ENCODE data around the gene ICE1. TPM values are rescaled to one million over a fixed set of nuclear protein-coding genes. Genes with fewer than 3 reads are reported as not detected.

The ICE1 gene
- total RNA-seq, 2 donors from 2014 or later, result 36.9 to 40.5 TPM

GRCh38 chr5:5467737-5468136, 45.3 kb downstream of the ICE1 start:
- 99 to 100% methylated on average over 2 to 4 of the region's 4 CpGs for WGBS, 2 experiments (ENCODE audit: insufficient coverage in 1 of 2, insufficient read length in 1 of 2)
- Mint-ChIP-seq H3K27ac (no peak overlapping the region), H3K4me3 (no peak overlapping the region), H3K27me3 (ENCODE audit: insufficient read depth) (no peaks in the 10 kb centered on the region), H3K4me1 (no peaks in the 10 kb centered on the region), H3K36me3 (ENCODE audit: low read depth) (peaks cover 36% of the 10 kb centered on the region), H3K9me3 (no peaks in the 10 kb centered on the region)
- no peak overlapping the region for H3K9ac ChIP-seq (ENCODE audit: extremely low read depth, low read length, poor library complexity, severe bottlenecking)
- H3K27me3 ChIP-seq (ENCODE audit: control insufficient read depth, insufficient read depth, low read length, poor library complexity, severe bottlenecking), result no peaks in the 10 kb centered on the region
- H3K4me3 ChIP-seq (ENCODE audit: low read length), result no peak overlapping the region
- peaks cover 59% of the 10 kb centered on the region for H3K36me3 ChIP-seq (ENCODE audit: control insufficient read depth, insufficient read depth, low read length)
- TF ChIP-seq CTCF (conservative IDR thresholded peaks at IDR 0.05), result no peak
- no peak overlapping the region for H3K27ac ChIP-seq (ENCODE audit: low read depth, low read length)
- H3K4me1 ChIP-seq (ENCODE audit: control insufficient read depth, insufficient read depth, low read length), result no peaks in the 10 kb centered on the region
- no peak for DNase-seq
- no peaks in the 10 kb centered on the region for H3K9me3 ChIP-seq (ENCODE audit: control insufficient read depth, low read length)

DNA sequence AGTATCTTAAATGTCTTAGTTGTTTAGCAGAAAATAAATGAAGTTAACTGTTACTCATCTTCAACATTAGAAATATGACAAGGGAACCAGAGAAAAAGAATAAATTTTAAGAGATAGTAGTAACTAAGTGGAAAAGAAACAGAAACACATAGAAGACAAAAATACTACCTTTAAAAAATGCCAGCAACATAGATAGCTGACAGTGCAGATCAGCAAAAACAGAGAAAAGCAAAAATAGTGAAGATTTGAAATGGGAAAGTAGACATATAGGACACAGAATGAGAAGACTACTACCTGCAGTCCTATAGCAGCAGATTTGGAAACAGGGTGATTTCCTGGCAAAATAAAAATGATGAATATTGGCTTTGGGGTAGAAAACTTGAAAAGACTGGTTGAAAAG, 48.5 kb downstream of the ICE1 start:
- Mint-ChIP-seq H3K27me3 (ENCODE audit: insufficient read depth) (no peaks in the 10 kb centered on the region), H3K4me3 (no peak overlapping the region), H3K36me3 (ENCODE audit: low read depth) (peaks cover 44% of the 10 kb centered on the region), H3K4me1 (no peaks in the 10 kb centered on the region), H3K9me3 (no peaks in the 10 kb centered on the region), H3K27ac (no peak overlapping the region)
- Histone ChIP-seq H3K9ac (ENCODE audit: extremely low read depth, low read length, poor library complexity, severe bottlenecking) (no peak overlapping the region), H3K9me3 (ENCODE audit: control insufficient read depth, low read length) (no peaks in the 10 kb centered on the region), H3K27ac (ENCODE audit: low read depth, low read length) (no peak overlapping the region), H3K4me3 (ENCODE audit: low read length) (no peak overlapping the region), H3K27me3 (ENCODE audit: control insufficient read depth, insufficient read depth, low read length, poor library complexity, severe bottlenecking) (no peaks in the 10 kb centered on the region), H3K4me1 (ENCODE audit: control insufficient read depth, insufficient read depth, low read length) (no peaks in the 10 kb centered on the region), H3K36me3 (ENCODE audit: control insufficient read depth, insufficient read depth, low read length) (peaks cover 53% of the 10 kb centered on the region)
- no peak for DNase-seq
- no peak for TF ChIP-seq CTCF (conservative IDR thresholded peaks at IDR 0.05)

- no peaks in the 10 kb centered on the region for H3K4me1 ChIP-seq (ENCODE audit: control insufficient read depth, insufficient read depth, low read length)
- WGBS, 2 experiments (ENCODE audit: insufficient coverage in 1 of 2, insufficient read length in 1 of 2), result 93 to 100% methylated on average over 1 to 2 of the region's 2 CpGs
Observed at GRCh38 chr5:5473226-5473625, 50.7 kb downstream of the ICE1 start.

More at GRCh38 chr5:5473226-5473625, 50.7 kb downstream of the ICE1 start:
- Mint-ChIP-seq H3K27ac (no peak overlapping the region), H3K4me1 (no peaks in the 10 kb centered on the region), H3K27me3 (ENCODE audit: insufficient read depth) (no peaks in the 10 kb centered on the region), H3K36me3 (ENCODE audit: low read depth) (peaks cover 53% of the 10 kb centered on the region), H3K9me3 (peaks cover 1% of the 10 kb centered on the region), H3K4me3 (no peak overlapping the region)
- Histone ChIP-seq H3K9me3 (ENCODE audit: control insufficient read depth, low read length) (no peaks in the 10 kb centered on the region), H3K36me3 (ENCODE audit: control insufficient read depth, insufficient read depth, low read length) (peaks cover 53% of the 10 kb centered on the region), H3K27ac (ENCODE audit: low read depth, low read length) (no peak overlapping the region), H3K27me3 (ENCODE audit: control insufficient read depth, insufficient read depth, low read length, poor library complexity, severe bottlenecking) (no peaks in the 10 kb centered on the region), H3K4me3 (ENCODE audit: low read length) (no peak overlapping the region), H3K9ac (ENCODE audit: extremely low read depth, low read length, poor library complexity, severe bottlenecking) (no peak overlapping the region)
- no peak for DNase-seq
- no peak for TF ChIP-seq CTCF (conservative IDR thresholded peaks at IDR 0.05)
